ENCODE data around the gene RNASE1. TPM values are rescaled to one million over a fixed set of nuclear protein-coding genes. Genes with fewer than 3 reads are reported as not detected.
"Not testable (repeated sequence)": the region's sequence is repeated elsewhere in the genome, so short reads cannot be mapped to it uniquely, and the experiment has no call there.

RNASE1 gene
- total and polyA plus RNA-seq, 2 donors (not counting 3 experiments of a cell fraction or from before 2014, with no cell fraction given), result 182 to 909 TPM

GRCh38 chr14:20830831-20831230 lies 28.2 kb upstream of the RNASE1 start:
- DNase-seq (ENCODE audit: low read depth, low spot score) (no peak), FAIRE-seq (no peak)
- Histone ChIP-seq H3K4me3 (replicated peaks in 1 of 3; ENCODE audit: insufficient read depth in 1 of 3, low read depth in 1 of 3, low read length in 3 of 3) (no peak overlapping the region), H2AFZ (ENCODE audit: low read depth, low read length) (no peak overlapping the region), H3K9me1 (replicated peaks; ENCODE audit: control insufficient read depth, extremely low read depth, insufficient read depth, low read length) (no peaks in the 10 kb centered on the region), H3K27me3 (ENCODE audit: control insufficient read depth in 2 of 2, insufficient read depth in 2 of 2, low read length in 2 of 2) (no peaks in the 10 kb centered on the region), H4K20me1 (replicated peaks; ENCODE audit: control insufficient read depth, extremely low read depth, insufficient read depth, low read length) (no peaks in the 10 kb centered on the region), H3K9ac (replicated peaks; ENCODE audit: extremely low read depth, insufficient read depth, low read length) (no peak overlapping the region), H3K9me3 (replicated peaks; ENCODE audit: control insufficient read depth, insufficient read depth, low read length) (no peaks in the 10 kb centered on the region), H3K36me3 (ENCODE audit: control insufficient read depth in 2 of 2, extremely low read depth in 1 of 2, insufficient read depth in 2 of 2, low read length in 2 of 2) (no peaks in the 10 kb centered on the region), H3K27ac (ENCODE audit: insufficient read depth, low read depth, low read length) (no peak overlapping the region), H3K4me1 (ENCODE audit: control insufficient read depth, extremely low read depth, insufficient read depth, low read length) (peaks cover 9% of the 10 kb centered on the region), H3K4me2 (ENCODE audit: insufficient read depth, low read length) (no peak overlapping the region), H3K79me2 (ENCODE audit: control insufficient read depth, insufficient read depth, low read length) (no peaks in the 10 kb centered on the region)
- dilution Hi-C loops (cut with MboI; ENCODE audit: extremely low pct_ligation_motif_present, low sequenced_read_pairs), result no loop called here
- TF ChIP-seq GATA2 (IDR thresholded peaks at IDR 0.05; ENCODE audit: insufficient read depth, insufficient read length, low read depth, low read length) (no peak), POLR2AphosphoS5 (IDR thresholded peaks at IDR 0.05; ENCODE audit: insufficient read depth, low read depth, low read length) (no peak), POLR2A (IDR thresholded peaks at IDR 0.05; ENCODE audit: low read depth, low read length) (no peak), EZH2 (IDR thresholded peaks at IDR 0.05; ENCODE audit: borderline replicate concordance, low read depth, low read length, severe bottlenecking) (no peak), JUN (IDR thresholded peaks at IDR 0.05; ENCODE audit: borderline replicate concordance, insufficient read depth, insufficient read length, low read depth) (no peak), MAX (IDR thresholded peaks at IDR 0.05; ENCODE audit: insufficient read depth, insufficient read length) (no peak), CTCF (IDR thresholded peaks at IDR 0.05; ENCODE audit: extremely low read depth in 1 of 2, insufficient read depth in 1 of 2, low read depth in 1 of 2, low read length in 2 of 2) (no peak), FOS (IDR thresholded peaks at IDR 0.05; ENCODE audit: borderline replicate concordance, insufficient read depth, low read length) (no peak), MYC (IDR thresholded peaks at IDR 0.05; ENCODE audit: low read depth, low read length) (no peak)
- POLR2A ChIA-PET, result no interaction called here
- BruUV-seq (replicated peaks), result no TSS peak
- CTCF ChIA-PET, result no interaction called here
- intact Hi-C loops (cut with micrococcal nuclease), result no loop called here

GRCh38 chr14:20828024-20828694 lies 25.5 kb upstream of the RNASE1 start:
- H3K9me1 ChIP-seq (replicated peaks; ENCODE audit: control insufficient read depth, extremely low read depth, insufficient read depth, low read length); H3K36me3 ChIP-seq (ENCODE audit: control insufficient read depth in 2 of 2, extremely low read depth in 1 of 2, insufficient read depth in 2 of 2, low read length in 2 of 2); H3K4me3 ChIP-seq (replicated peaks in 1 of 3; ENCODE audit: insufficient read depth in 1 of 3, low read depth in 1 of 3, low read length in 3 of 3); BruUV-seq (replicated peaks); DNase-seq (ENCODE audit: low read depth, low spot score); H3K9me3 ChIP-seq (replicated peaks; ENCODE audit: control insufficient read depth, insufficient read depth, low read length); H2AFZ ChIP-seq (ENCODE audit: low read depth, low read length); CTCF ChIA-PET; POLR2A ChIA-PET; H3K4me2 ChIP-seq (ENCODE audit: insufficient read depth, low read length); dilution Hi-C loops (cut with MboI; ENCODE audit: extremely low pct_ligation_motif_present, low sequenced_read_pairs); FAIRE-seq; H3K27me3 ChIP-seq (ENCODE audit: control insufficient read depth in 2 of 2, insufficient read depth in 2 of 2, low read length in 2 of 2); H3K9ac ChIP-seq (replicated peaks; ENCODE audit: extremely low read depth, insufficient read depth, low read length); H3K27ac ChIP-seq (ENCODE audit: insufficient read depth, low read depth, low read length); H3K79me2 ChIP-seq (ENCODE audit: control insufficient read depth, insufficient read depth, low read length); H4K20me1 ChIP-seq (replicated peaks; ENCODE audit: control insufficient read depth, extremely low read depth, insufficient read depth, low read length); intact Hi-C loops (cut with micrococcal nuclease): not testable (repeated sequence)
- peaks cover 11% of the 10 kb centered on the region for H3K4me1 ChIP-seq (ENCODE audit: control insufficient read depth, extremely low read depth, insufficient read depth, low read length)
